Uterus (tissue), 2 donors: Measurements from ENCODE around the gene HIVEP2.

Source experiments
- POLR2A ChIP-seq, 2 donors: fragments of 450-650 bp; IDR thresholded peaks; one replicate each; pipeline ENCODE4 v1.6.1; 2016; ENCODE audit warnings: antibody characterized with exemption in 2 of 2, mild to moderate bottlenecking in 1 of 2, moderate library complexity in 1 of 2
- TF ChIP-seq, protein P1 (sequence below), 4 experiments: fragments of 200-600 bp in 2 of 4; fragments of 450-650 bp in 2 of 4; sonication (generic) in 2 of 4; IDR thresholded peaks; one replicate each; pipeline ENCODE4 v1.5.1; 2016 to 2019; ENCODE audit warnings: antibody characterized with exemption in 4 of 4, mild to moderate bottlenecking in 2 of 4, moderate library complexity in 1 of 4

DNA sequence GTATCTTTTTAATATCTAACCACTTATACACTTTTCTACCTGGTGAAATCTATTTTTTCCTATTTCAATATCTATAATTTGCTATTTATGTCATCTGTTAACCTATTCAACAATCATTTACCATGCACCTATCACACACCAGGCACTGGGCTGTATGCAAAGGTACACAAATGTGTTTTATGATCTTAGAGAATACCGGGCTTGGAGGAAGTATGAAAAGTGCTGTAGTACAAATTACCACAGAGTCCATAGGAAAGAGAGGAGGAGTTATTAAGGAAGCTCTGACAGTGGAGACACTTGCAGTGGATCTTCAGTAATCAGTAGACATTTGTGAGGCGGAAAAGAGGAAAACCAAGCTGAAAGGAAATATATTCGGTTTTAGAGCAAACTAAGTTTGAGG, 96.0 kb downstream of the HIVEP2 start:
- TF ChIP-seq, protein P1, sequence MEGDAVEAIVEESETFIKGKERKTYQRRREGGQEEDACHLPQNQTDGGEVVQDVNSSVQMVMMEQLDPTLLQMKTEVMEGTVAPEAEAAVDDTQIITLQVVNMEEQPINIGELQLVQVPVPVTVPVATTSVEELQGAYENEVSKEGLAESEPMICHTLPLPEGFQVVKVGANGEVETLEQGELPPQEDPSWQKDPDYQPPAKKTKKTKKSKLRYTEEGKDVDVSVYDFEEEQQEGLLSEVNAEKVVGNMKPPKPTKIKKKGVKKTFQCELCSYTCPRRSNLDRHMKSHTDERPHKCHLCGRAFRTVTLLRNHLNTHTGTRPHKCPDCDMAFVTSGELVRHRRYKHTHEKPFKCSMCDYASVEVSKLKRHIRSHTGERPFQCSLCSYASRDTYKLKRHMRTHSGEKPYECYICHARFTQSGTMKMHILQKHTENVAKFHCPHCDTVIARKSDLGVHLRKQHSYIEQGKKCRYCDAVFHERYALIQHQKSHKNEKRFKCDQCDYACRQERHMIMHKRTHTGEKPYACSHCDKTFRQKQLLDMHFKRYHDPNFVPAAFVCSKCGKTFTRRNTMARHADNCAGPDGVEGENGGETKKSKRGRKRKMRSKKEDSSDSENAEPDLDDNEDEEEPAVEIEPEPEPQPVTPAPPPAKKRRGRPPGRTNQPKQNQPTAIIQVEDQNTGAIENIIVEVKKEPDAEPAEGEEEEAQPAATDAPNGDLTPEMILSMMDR (IDR thresholded peaks at IDR 0.05), result no peak
- no peak for TF ChIP-seq POLR2A (IDR thresholded peaks at IDR 0.05)
